ENCODE measurements around the gene CTSD. TPM values are rescaled to one million over a fixed set of nuclear protein-coding genes. Genes with fewer than 3 reads are reported as not detected.

The CTSD gene
- total RNA-seq, 1 donor = 221 TPM

DNA sequence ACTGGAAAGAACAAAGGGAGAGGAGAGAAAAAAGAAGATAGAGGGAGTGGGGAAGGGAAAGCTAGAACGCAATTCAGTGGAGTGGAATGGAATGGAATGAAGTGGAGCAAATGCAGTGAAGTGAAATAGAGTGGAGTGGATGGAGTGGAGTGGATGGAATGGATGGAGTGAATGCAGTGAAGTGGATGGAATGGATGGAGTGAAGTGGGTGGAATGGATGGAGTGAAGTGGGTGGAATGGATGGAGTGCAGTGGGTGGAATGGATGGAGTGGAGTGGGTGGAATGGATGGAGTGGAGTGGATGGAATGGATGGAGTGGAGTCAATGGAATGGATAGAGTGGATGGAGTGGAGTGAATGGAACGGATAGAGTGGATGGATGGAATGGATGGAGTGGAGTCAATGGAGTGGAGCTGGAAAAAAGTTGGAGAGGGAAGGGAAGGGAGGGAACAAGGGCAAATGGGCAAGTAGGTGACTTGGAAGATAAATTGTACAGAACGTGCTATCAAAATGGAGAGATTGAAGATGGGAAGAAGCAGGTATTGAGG, 27.2 kb downstream of the CTSD start:
- TF ChIP-seq, protein P1, sequence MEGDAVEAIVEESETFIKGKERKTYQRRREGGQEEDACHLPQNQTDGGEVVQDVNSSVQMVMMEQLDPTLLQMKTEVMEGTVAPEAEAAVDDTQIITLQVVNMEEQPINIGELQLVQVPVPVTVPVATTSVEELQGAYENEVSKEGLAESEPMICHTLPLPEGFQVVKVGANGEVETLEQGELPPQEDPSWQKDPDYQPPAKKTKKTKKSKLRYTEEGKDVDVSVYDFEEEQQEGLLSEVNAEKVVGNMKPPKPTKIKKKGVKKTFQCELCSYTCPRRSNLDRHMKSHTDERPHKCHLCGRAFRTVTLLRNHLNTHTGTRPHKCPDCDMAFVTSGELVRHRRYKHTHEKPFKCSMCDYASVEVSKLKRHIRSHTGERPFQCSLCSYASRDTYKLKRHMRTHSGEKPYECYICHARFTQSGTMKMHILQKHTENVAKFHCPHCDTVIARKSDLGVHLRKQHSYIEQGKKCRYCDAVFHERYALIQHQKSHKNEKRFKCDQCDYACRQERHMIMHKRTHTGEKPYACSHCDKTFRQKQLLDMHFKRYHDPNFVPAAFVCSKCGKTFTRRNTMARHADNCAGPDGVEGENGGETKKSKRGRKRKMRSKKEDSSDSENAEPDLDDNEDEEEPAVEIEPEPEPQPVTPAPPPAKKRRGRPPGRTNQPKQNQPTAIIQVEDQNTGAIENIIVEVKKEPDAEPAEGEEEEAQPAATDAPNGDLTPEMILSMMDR (IDR thresholded peaks at IDR 0.05; ENCODE audit: insufficient read depth, low read length) = no peak
- H3K4me3 ChIP-seq (ENCODE audit: low read depth, low read length) = no peak overlapping the region
- DNase-seq (ENCODE audit: low read depth) = no peak

DNA sequence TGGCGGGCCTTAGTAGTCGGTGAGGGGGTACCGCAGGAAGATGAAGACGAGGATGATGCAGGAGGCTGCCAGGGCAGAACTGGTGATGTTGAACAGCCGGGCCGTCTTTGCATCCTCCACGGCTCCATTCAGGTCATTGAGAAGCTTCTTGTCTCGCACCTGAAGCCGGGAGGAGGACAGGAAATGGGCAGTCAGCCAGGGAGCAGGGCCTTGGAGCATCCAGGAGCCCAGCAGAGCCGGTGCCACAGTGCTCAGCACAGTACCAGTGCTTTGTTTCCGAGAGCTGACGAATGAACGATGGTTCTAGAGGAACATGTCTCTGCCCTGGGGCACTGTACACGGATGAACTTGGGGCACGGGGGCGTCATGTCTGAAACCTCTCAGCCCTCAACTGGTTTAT, 28.5 kb downstream of the CTSD start:
- TF ChIP-seq, protein P1 (IDR thresholded peaks at IDR 0.05; ENCODE audit: insufficient read depth, low read length) = no peak
- DNase-seq (ENCODE audit: low read depth) = no peak

GRCh38 chr11:1734641-1735081, 29.1 kb downstream of the CTSD start:
- TF ChIP-seq, protein P1 (IDR thresholded peaks at IDR 0.05; ENCODE audit: insufficient read depth, low read length) = no peak
- DNase-seq (ENCODE audit: low read depth) = no peak
- H3K4me3 ChIP-seq (ENCODE audit: low read depth, low read length) = no peak overlapping the region

More for the DNA sequence above, 28.5 kb downstream of the CTSD start:
- no peak overlapping the region for H3K4me3 ChIP-seq (ENCODE audit: low read depth, low read length)

- TF ChIP-seq, protein P1 (IDR thresholded peaks at IDR 0.05; ENCODE audit: insufficient read depth, low read length) = no peak
- DNase-seq (ENCODE audit: low read depth) = no peak
- H3K4me3 ChIP-seq (ENCODE audit: low read depth, low read length) = no peak overlapping the region
These were observed 29.7 kb downstream of the CTSD start for GRCh38 chr11:1733716-1734640.

GRCh38 chr11:1733009-1733715, 30.6 kb downstream of the CTSD start:
- H3K4me3 ChIP-seq (ENCODE audit: low read depth, low read length) = no peak overlapping the region
- TF ChIP-seq, protein P1 (IDR thresholded peaks at IDR 0.05; ENCODE audit: insufficient read depth, low read length) = no peak
- DNase-seq (ENCODE audit: low read depth) = no peak

DNA sequence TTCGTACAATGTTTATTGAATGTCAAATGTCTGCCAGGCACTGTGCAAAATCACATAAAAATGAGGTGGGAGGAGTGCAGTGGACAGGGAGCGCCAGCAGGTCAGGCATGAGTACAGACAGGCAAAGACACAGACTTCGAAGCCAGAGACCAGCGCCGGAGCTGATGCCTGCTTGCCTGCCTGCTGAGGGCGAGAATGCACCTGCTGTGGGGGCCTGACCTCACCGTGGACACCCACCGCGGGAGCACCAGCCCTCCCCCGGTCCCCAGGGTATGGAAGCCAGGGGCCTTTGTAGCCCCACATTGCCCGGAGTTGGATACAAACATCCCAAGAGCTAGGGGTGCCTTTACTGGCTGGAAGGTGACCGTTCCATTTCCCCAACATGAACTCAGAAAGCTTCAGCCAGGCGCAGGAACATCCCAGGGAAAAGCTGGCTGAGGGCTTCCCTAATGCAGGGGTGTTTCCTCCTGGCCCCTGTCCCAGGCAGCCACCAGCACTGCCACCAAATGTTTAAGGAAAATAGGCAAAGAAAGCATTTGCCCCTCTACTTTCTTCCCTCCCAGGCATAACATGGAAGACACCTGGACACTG, 31.2 kb downstream of the CTSD start:
- no peak for DNase-seq (ENCODE audit: low read depth)
- TF ChIP-seq, protein P1 (IDR thresholded peaks at IDR 0.05; ENCODE audit: insufficient read depth, low read length) = no peak
- no peak overlapping the region for H3K4me3 ChIP-seq (ENCODE audit: low read depth, low read length)
